GM18507 (cell line): Measurements from ENCODE around the gene CDK14.

Experiments used
- DNase-seq: peaks from one replicate; pipeline ENCODE4 v3.0.0; 2011; ENCODE audit warnings: low read depth; ENCODE audit not compliant: insufficient read length; ENCODE audit errors: extremely low spot score
- FAIRE-seq: peaks from 2 replicates; lab custom pipeline; 2011; peaks lifted over from hg19 to GRCh38; lab: Jason Lieb, UNC

CDK14 gene

DNA sequence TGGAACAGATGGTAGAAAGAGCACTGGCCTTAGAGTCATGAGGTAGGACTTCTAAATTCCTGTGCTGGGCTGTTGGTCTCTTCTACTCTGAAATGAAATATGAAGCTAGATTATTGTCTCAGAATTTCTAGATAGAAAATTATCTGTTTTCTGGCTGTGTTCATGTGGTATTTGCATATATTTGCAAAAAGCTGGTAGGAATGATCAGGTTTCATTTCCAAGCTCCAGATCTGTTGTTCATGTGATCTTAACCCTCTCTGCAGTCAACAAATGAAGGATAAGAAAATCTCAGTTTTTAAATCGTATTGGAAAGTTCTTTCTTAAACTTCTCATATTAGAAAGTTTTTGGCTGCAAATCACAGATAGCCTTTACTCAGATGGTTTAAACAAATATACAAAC, 248.3 kb downstream of the CDK14 start:
- FAIRE-seq (no peak), DNase-seq (no peak)

- DNase-seq (no peak), FAIRE-seq (no peak)
Observed at GRCh38 chr7:90846192-90846591, 250.1 kb downstream of the CDK14 start.

DNA sequence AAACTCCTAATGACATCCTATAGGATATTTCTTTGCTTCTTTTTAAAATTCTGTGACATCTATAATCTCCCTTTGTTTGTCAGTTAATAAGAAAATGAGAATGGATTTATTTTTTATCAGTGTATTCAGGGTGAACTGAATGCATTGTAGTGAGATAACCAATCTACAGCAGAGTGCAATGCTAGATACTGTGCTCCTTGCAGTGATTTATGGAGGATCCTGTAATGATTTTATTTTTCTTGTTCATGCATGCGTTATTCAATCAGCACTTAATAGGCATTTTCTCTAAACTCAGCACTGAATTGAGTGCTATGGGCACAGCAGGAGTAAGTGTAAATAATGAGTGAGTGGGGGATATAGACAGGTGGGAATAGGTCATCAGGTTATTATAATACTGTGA, 253.9 kb downstream of the CDK14 start:
- no peak for FAIRE-seq
- no peak for DNase-seq

DNA sequence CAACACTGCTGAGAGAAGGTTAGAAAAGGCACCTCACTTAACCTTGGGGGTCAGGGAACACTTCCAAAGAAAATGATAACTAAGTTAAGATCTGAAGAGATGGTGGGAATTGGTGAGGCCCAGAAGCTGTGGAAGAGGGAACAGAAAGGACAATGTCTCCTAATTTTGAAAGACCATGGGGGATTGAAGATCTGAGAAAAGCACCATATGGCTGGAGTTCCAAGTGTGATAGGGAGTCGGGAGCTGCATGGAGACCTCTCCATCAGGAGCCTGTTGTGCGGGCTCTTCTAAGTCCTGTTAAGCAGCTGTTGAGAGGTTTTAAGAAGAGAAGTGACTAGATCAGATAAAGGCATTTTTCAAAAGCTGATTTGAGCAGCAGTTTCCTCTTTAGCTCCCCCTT, 254.3 kb downstream of the CDK14 start:
- FAIRE-seq (no peak), DNase-seq (no peak)

DNA sequence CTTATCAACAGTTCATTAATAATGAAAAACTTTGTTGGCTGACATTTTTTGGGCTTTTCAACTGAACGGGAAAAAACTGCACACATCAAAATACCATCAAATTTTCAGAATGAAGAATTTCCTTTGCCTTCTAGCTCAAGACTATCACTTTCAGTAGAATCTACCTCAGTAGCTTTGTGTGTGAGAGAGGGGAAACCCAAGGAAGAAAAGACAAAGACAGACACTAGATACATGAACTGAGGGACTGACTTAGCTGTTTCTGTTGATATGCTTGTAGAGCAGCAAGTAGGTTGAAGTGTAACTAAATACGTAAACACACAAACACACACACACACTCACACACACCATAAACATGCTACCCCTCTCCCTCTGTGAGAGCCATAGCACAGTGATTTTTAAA, 257.1 kb downstream of the CDK14 start:
- DNase-seq = no peak
- FAIRE-seq = peak; percentile 73

DNA sequence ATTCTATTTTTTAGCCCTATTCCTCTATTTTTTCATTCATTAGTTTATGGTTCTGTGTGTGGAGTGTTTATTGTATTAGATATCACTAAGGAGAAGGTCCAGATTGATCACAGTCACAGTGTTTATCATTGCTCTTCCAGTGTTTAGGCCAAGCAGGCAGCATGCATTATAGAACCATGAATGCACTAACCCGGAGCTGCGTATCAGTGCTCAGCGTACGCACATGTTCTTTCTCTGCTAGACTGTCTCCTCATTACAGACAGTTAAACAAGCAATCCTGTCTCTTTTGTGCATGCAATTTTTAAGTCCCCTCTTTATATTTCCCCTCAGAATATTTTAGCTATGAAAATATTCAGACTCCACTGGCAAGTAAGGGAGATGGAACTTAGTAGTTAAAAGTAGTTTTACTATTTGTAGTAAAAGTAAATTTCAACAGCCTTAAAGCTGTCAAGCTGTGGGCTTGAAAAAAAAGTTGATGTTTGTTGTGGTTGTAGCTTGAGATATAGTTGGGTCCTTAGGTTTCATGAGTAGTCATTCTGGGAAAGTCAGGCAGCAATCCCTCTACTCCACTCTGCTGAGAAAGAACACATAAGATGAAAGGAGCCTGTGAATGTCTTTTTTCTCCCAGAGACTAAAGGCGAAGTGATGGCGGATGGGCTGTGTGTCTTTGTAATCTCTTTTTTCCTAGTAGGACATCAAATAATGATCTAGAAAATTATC, 260.4 kb downstream of the CDK14 start:
- FAIRE-seq (no peak), DNase-seq (no peak)

- DNase-seq (no peak), FAIRE-seq (no peak)
Observed at GRCh38 chr7:90857603-90858002, 261.5 kb downstream of the CDK14 start.

DNA sequence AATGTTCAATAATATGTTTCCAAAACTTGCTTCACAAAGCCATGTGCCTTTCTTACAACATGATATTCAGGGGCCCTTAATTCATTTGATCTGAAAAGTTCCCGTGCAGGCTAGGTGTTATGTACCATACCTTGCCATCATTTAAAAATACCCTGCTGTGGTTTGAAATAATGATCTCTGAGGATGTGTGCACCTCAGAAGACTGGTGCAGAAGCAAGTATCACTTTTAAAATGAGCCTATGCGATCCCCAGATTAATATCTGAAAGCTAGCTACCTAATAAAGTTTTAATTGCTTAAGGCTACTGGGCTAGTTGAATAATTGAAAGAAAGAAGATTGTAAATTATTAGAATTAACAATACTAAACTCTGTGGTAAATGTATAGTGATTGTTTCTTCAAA, 262.4 kb downstream of the CDK14 start:
- DNase-seq = no peak
- FAIRE-seq = no peak

DNA sequence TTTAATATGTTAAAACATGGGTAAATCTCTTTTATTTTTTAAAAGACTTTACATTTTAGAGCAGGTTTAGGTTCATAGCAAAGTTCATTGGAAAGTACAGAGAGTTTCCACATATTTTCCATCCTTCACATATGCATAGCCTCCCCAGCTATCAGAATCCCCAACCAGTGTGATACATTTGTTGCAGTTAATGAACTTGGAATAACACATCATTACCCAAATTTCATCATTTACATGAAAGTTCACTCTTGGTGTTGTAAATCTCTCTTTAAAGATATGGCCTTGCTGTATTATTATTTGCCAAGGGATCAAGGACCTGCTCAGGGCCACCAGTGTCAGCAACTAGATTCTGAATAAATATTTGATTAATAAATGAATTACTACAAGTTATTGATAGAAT, 263.4 kb downstream of the CDK14 start:
- DNase-seq (no peak), FAIRE-seq (no peak)

DNA sequence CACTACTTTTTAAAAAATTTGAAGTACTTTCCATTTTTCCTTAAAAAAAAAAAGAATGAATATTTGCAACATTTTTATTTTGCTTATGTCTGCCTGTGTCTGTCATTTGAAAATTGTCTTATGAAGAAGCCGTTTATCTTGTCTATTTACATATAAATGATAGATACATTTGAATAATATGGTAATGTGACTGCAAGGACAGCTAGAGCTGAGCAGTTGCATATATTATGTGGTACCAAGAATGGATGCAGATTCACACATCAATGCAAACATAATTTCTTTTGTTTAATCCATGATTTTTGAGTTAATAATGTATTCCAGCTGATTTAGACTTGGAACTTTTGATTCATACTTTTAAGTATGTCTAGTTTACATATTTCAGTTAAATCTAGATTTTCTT, 268.0 kb downstream of the CDK14 start:
- no peak for FAIRE-seq
- DNase-seq = no peak

GRCh38 chr7:90869335-90869734, 273.2 kb downstream of the CDK14 start:
- DNase-seq (no peak), FAIRE-seq (no peak)

DNA sequence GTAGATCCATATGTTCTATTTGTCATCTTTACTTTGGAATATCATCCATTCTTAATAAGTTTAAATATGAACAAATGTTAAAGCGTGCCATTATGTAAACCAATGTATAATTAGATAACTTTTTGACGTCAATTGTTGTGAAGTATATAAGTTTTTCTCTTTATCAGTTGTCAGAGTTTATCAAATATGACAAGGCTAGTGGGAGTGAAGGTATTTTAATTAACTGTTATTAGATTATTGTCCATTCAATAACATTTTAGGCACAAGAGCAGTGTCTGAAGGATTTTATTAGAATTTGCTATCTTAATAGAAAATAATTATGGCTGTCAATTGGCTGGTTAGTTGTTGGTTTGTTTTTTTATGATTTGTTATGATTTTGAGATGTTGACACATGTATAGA, 280.6 kb downstream of the CDK14 start:
- FAIRE-seq (no peak), DNase-seq (no peak)

DNA sequence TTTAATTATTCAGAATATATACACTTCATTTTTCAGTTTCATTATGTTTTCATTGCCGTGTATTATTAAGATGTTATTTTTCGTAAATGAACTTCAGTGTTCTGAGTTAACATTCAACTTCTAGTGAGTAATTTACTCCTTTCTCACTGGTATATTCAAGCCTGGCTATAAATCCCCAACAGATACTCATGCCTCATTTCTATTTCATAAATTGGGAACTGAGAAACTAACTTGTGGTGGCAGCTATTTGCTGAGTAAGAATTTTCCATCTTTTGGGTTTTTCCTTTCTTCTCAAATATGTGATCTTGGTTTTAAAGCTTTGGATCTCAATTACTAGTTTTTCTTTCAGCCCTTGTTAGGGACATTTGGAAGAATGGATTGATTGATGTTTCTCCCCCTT, 281.1 kb downstream of the CDK14 start:
- DNase-seq (no peak), FAIRE-seq (peak; percentile 5)

DNA sequence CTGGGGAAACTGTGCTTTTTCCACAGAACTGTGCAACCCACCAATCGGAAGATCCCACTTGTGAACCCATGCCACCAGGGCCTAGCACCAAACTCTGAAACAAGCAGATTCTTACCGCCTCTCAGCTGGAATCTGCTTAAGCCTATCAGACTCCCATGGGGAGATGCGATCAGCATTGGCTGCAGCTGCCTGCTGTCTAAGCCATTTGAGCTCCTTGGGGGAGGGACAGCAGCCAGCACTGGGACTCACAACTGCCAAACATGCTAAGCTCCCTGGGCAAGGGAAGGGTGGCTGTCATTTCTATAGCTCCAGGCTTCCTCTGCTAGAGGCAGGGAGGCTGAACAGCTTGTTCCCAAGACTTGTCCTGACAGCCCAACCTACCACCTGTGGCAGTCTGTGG, 283.8 kb downstream of the CDK14 start:
- DNase-seq = no peak
- FAIRE-seq = no peak

DNA sequence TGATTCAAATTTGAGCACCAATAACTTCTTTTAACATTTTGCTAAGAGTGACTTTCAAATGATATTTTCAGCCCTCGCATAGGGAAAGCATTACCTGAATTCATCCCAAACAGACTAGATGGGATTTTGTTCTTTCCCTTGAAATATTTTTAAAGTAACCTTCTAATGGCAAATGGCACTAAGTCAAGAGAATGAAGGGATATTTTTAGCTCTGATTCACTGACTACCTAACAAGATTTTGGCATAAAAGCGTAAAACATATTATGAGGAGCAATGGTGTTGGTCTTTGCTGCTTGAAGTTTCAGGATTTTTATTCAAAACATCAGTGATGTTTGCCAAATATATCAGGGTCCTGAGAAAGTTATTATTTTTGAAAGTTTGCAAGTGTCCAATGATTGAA, 290.3 kb downstream of the CDK14 start:
- no peak for DNase-seq
- FAIRE-seq = no peak

GRCh38 chr7:90889210-90889609, 293.1 kb downstream of the CDK14 start:
- FAIRE-seq = no peak
- DNase-seq = no peak

- FAIRE-seq (no peak), DNase-seq (no peak)
Observed at GRCh38 chr7:90889644-90890043, 293.5 kb downstream of the CDK14 start.

DNA sequence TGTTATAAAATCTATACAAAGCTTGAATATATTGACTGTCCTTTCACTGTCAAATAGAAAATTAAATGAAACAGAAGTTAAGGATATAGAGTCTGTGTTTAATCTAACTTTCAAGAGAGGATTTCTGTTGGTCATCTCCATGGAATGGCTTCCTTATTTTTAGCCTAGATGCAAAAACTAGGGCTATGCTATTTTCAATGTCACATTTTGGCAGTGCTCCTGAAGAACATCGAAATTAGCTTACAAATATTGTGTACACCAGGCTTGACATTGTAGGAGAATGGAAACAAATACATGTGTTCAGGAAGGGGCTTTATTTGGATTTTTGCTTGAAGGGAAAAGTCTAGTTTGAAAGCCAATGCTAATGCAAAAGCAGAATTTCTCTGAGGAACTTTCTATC, 295.4 kb downstream of the CDK14 start:
- FAIRE-seq (no peak), DNase-seq (no peak)

- FAIRE-seq (no peak), DNase-seq (no peak)
Observed at GRCh38 chr7:90892213-90892612, 296.1 kb downstream of the CDK14 start.

DNA sequence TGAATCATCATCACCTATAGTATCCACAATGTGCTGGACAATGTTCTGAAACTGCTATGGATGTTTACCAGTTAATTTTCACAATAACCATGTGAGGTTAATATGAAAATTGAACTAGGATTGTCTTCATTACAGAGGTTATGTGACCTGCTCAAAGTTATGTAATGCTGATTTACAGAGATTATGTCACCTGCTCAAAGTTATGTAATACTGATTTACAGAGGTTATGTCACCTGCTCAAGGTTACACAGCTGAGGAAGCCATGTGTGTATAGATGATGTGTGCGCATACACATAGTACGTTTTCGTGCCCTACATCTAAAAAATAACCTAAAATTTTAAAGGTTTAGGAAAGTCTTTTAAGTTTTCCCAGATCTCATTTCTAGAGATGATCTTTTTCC, 298.0 kb downstream of the CDK14 start:
- DNase-seq (no peak), FAIRE-seq (no peak)

DNA sequence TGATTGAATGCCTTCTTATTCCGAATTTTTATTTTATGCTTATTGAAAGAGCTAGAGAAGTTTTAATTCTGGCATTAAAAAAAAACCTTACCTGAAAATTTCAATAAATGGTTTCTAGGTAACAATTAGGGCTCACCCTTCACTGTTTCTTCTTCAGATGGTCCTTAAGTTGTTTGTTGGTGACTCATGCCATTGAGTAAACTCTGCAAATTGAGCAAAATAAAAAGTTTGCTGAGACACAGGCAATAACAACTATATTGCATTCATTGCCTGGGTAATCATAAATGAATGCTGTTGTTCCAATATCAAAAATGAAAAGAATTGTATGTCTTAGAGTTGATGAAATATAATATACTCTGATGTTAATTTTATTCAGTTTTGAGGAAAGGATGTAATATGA, 300.3 kb downstream of the CDK14 start:
- DNase-seq (no peak), FAIRE-seq (no peak)

GRCh38 chr7:90897961-90898469, 301.9 kb downstream of the CDK14 start:
- FAIRE-seq (no peak), DNase-seq (no peak)
